ENCODE results near the gene IGF1R.

GRCh38 chr15:98896002-98896721, 247.8 kb downstream of the IGF1R start:
- TF ChIP-seq CTCF (IDR thresholded peaks at IDR 0.05; ENCODE audit: low read depth, low read length) (no peak), EZH2phosphoT487 (IDR thresholded peaks at IDR 0.05; ENCODE audit: low read depth) (no peak)
